Measurements from ENCODE around the gene ST7L. TPM values are rescaled to one million over a fixed set of nuclear protein-coding genes. Genes with fewer than 3 reads are reported as not detected.

ST7L gene
- total RNA-seq, 1 experiment from 2014 or later: 13.6 TPM

DNA sequence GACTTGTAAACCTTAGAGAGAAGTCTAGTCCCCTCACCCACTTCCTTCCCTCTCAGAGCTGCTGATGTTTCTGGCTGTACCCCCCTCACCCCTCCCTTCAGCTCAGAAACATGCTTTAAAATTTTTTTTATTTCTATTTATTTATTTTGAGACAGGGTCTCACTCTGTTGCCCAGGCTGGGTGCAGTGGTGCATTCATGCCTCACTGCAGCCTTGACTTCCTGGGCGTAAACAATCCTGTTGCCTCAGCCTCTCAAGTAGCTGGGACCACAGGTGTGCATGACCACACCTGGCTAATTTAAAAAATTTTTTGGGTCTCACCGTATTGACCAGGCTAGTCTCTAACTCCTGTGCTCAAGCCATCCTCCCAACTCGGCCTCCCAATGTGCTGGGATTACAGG, 113.1 kb downstream of the ST7L start:
- Histone ChIP-seq H3K4me3 (ENCODE audit: low read depth, low read length) (no peak overlapping the region), H3K4me1 (no peaks in the 10 kb centered on the region), H3K27me3 (replicated peaks; ENCODE audit: control insufficient read depth, insufficient read depth, low read length) (no peaks in the 10 kb centered on the region), H3K9me3 (no peaks in the 10 kb centered on the region), H3K36me3 (ENCODE audit: control insufficient read depth, insufficient read depth, low read length) (no peaks in the 10 kb centered on the region)
- Mint-ChIP-seq H3K9me3 (ENCODE audit: unreplicated experiment) (no peaks in the 10 kb centered on the region), H3K27ac (ENCODE audit: unreplicated experiment) (no peak overlapping the region), H3K36me3 (ENCODE audit: insufficient read depth, unreplicated experiment) (no peaks in the 10 kb centered on the region), H3K4me3 (ENCODE audit: unreplicated experiment) (no peak overlapping the region), H3K27me3 (ENCODE audit: insufficient read depth, unreplicated experiment) (peaks cover 11% of the 10 kb centered on the region), H3K4me1 (ENCODE audit: low read depth, unreplicated experiment) (no peaks in the 10 kb centered on the region)
- CTCF ChIA-PET: no interaction called here
- intact Hi-C loops (cut with micrococcal nuclease; ENCODE audit: unreplicated experiment): no loop called here
- BruUV-seq (replicated peaks): no TSS peak
- no peak for DNase-seq
- POLR2A ChIA-PET: no interaction called here
- TF ChIP-seq, protein P1, sequence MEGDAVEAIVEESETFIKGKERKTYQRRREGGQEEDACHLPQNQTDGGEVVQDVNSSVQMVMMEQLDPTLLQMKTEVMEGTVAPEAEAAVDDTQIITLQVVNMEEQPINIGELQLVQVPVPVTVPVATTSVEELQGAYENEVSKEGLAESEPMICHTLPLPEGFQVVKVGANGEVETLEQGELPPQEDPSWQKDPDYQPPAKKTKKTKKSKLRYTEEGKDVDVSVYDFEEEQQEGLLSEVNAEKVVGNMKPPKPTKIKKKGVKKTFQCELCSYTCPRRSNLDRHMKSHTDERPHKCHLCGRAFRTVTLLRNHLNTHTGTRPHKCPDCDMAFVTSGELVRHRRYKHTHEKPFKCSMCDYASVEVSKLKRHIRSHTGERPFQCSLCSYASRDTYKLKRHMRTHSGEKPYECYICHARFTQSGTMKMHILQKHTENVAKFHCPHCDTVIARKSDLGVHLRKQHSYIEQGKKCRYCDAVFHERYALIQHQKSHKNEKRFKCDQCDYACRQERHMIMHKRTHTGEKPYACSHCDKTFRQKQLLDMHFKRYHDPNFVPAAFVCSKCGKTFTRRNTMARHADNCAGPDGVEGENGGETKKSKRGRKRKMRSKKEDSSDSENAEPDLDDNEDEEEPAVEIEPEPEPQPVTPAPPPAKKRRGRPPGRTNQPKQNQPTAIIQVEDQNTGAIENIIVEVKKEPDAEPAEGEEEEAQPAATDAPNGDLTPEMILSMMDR (IDR thresholded peaks at IDR 0.05; ENCODE audit: insufficient read depth in 1 of 2, low read depth in 1 of 2, low read length in 1 of 2, severe bottlenecking in 1 of 2, unreplicated experiment in 1 of 2): no peak

DNA sequence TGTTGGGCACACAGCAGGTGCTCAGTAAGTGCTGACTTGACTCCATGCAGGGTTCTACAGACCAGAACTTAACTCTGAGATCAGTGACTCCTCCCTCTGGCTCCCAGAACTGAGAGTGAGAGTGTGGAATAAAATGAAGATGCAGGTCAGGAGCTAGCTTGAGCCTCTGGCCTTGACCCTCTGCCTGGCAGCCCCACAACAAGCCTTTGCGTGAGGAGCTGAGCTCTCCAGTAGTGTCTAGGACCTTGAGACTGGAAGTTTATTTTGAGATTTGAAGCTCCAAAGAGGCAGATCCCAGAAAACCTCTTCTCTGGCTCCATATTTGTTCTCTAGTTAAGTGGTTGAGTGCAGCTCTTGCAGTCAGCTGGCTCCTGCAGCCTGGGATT, 113.5 kb downstream of the ST7L start:
- CTCF ChIA-PET: no interaction called here
- no peaks in the 10 kb centered on the region for H3K36me3 ChIP-seq (ENCODE audit: control insufficient read depth, insufficient read depth, low read length)
- H3K9me3 Mint-ChIP-seq (ENCODE audit: unreplicated experiment): no peaks in the 10 kb centered on the region
- no peaks in the 10 kb centered on the region for H3K36me3 Mint-ChIP-seq (ENCODE audit: insufficient read depth, unreplicated experiment)
- H3K4me1 ChIP-seq: no peaks in the 10 kb centered on the region
- H3K4me3 ChIP-seq (ENCODE audit: low read depth, low read length): no peak overlapping the region
- TF ChIP-seq, protein P1 (IDR thresholded peaks at IDR 0.05; ENCODE audit: insufficient read depth in 1 of 2, low read depth in 1 of 2, low read length in 1 of 2, severe bottlenecking in 1 of 2, unreplicated experiment in 1 of 2): no peak
- no TSS peak for BruUV-seq (replicated peaks)
- no peak for DNase-seq
- no peaks in the 10 kb centered on the region for H3K27me3 ChIP-seq (replicated peaks; ENCODE audit: control insufficient read depth, insufficient read depth, low read length)
- POLR2A ChIA-PET: no interaction called here
- intact Hi-C loops (cut with micrococcal nuclease; ENCODE audit: unreplicated experiment): no loop called here
- H3K9me3 ChIP-seq: no peaks in the 10 kb centered on the region
- H3K27me3 Mint-ChIP-seq (ENCODE audit: insufficient read depth, unreplicated experiment): peaks cover 10% of the 10 kb centered on the region
- no peaks in the 10 kb centered on the region for H3K4me1 Mint-ChIP-seq (ENCODE audit: low read depth, unreplicated experiment)
- H3K4me3 Mint-ChIP-seq (ENCODE audit: unreplicated experiment): no peak overlapping the region
- H3K27ac Mint-ChIP-seq (ENCODE audit: unreplicated experiment): no peak overlapping the region

DNA sequence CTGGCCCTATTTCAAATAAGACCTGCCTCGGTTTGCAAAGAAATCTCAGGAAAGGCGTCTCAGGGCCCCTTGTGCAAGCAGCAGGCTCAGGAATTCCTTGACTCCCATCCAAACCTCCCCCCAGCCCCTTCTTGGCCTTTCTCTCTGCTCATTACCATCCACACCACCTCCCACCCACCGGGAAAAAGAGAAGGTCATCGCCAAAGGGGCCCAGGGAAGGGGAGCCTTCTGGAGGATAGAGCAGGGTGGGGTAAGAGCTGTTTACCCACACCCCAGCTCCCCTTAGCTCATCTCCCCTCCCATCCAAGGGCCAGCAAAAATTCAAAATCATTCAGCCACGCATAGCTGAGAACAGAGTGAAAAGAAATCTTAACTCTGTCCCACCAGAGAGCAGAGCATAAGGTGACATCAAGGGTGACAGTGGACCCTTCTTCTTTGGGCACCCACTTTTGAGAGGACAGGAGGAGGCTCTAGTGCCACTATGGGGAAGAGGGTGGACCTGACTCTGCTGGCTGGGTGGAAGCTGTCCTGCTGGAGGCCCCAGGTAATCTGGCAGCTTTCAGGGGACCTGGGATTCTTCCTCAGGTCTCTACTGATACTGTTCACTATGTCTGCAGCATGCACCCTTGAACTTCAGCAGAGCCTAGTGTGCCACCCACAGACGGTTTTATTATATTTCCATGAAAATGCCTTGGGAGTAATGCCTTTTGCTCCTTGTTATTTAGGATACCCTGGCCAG, 114.1 kb downstream of the ST7L start:
- Mint-ChIP-seq H3K4me1 (ENCODE audit: low read depth, unreplicated experiment) (no peaks in the 10 kb centered on the region), H3K4me3 (ENCODE audit: unreplicated experiment) (no peak overlapping the region), H3K36me3 (ENCODE audit: insufficient read depth, unreplicated experiment) (no peaks in the 10 kb centered on the region), H3K27me3 (ENCODE audit: insufficient read depth, unreplicated experiment) (peaks cover 5% of the 10 kb centered on the region), H3K9me3 (ENCODE audit: unreplicated experiment) (no peaks in the 10 kb centered on the region), H3K27ac (ENCODE audit: unreplicated experiment) (no peak overlapping the region)
- ChIA-PET POLR2A (no interaction called here), CTCF (no interaction called here)
- Histone ChIP-seq H3K27me3 (replicated peaks; ENCODE audit: control insufficient read depth, insufficient read depth, low read length) (no peaks in the 10 kb centered on the region), H3K36me3 (ENCODE audit: control insufficient read depth, insufficient read depth, low read length) (no peaks in the 10 kb centered on the region), H3K9me3 (no peaks in the 10 kb centered on the region), H3K4me1 (no peaks in the 10 kb centered on the region), H3K4me3 (ENCODE audit: low read depth, low read length) (no peak overlapping the region)
- intact Hi-C loops (cut with micrococcal nuclease; ENCODE audit: unreplicated experiment): loop anchor here (5.0 kb wide), 2 partner anchors 112 to 202 kb away; partner anchors contain the start of genes CAPZA1, RHOC and ST7L
- DNase-seq: no peak
- BruUV-seq (replicated peaks): no TSS peak
- TF ChIP-seq, protein P1 (IDR thresholded peaks at IDR 0.05; ENCODE audit: insufficient read depth in 1 of 2, low read depth in 1 of 2, low read length in 1 of 2, severe bottlenecking in 1 of 2, unreplicated experiment in 1 of 2): no peak

All from Caco-2 (cell line).